GM18502 (cell line): ENCODE results near the gene EXOG.
A peak's percentile ranks its signal among the peaks of the same experiment; 100 is the strongest.

Experiments
- ATAC-seq: cut with Tn5 transposase; IDR thresholded peaks from one replicate; pipeline ENCODE4 v1.9.1; 2021; ENCODE audit warnings: mild to moderate bottlenecking; ENCODE audit not compliant: unreplicated experiment, poor library complexity

The EXOG gene

DNA sequence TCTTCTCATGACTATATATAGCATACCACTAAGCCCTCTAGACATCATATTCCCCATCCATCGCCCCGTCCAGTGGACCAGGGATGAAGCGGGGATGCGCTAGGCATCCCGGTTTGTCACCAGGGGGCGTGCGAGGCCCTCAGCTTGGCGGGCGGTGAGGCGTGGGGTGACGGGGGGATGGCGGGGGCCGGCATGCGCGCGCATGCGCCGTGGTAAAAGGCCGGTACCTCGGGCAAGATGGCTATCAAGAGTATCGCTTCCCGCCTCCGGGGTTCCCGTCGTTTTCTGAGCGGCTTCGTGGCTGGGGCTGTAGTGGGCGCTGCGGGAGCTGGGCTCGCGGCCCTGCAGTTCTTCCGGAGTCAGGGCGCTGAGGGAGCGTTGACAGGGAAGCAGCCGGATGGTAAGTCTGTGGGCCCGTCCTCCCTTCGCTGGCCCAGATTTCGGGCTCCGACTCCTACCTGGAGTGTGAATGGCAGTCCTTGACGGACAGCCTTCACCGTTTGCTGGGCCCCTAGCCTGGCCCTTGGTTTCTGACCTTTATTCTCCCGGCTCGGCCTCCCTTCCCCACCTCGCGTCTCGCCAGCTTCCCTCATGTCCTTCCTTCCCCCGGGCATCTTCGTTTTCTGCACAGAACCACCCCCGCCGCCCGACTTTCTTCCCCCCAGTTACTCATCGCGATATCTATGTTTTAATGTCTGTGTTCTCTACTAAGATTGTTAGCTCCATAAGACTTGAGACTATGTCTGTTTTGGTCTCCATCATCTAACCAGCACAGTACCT, at the start of gene EXOG:
Gene EXOG, plus strand, starts transcription at position 210 of the 780 bp plus-strand sequence. Its CDS starts 28 bp downstream, at position 238.
- peak; percentile 92 for ATAC-seq

- ATAC-seq, result no peak
Measured at GRCh38 chr3:38446812-38447211, 49.3 kb upstream of the EXOG start.

DNA sequence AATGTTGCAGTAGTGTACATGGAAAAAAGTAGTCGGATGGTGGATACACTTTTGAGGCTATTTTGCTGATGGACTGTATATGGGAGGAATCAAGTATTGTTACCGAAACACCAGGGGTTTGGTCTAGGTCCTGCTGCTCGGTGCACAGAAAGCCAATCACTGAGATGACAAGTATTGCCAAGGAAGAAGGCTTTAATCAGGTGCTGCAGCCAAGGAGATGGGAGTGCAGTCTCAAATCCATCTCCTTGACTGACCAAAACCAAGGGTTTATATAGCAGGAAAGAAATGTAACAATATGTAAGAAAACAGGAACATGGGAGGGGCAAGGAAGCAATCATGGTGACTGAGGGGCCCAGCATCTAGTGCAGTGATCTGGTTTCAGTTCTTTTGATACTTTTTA, 45.3 kb upstream of the EXOG start:
- ATAC-seq, result no peak

- ATAC-seq, result peak; percentile 60
Measured at GRCh38 chr3:38453075-38453912, 42.8 kb upstream of the EXOG start, which contains the start of gene ACVR2B. TSS of gene ACVR2B (plus strand) at chr3:38453890. CDS start at chr3:38454323, 433 bp downstream.

GRCh38 chr3:38453913-38454177, 42.3 kb upstream of the EXOG start:
- ATAC-seq, result no peak

DNA sequence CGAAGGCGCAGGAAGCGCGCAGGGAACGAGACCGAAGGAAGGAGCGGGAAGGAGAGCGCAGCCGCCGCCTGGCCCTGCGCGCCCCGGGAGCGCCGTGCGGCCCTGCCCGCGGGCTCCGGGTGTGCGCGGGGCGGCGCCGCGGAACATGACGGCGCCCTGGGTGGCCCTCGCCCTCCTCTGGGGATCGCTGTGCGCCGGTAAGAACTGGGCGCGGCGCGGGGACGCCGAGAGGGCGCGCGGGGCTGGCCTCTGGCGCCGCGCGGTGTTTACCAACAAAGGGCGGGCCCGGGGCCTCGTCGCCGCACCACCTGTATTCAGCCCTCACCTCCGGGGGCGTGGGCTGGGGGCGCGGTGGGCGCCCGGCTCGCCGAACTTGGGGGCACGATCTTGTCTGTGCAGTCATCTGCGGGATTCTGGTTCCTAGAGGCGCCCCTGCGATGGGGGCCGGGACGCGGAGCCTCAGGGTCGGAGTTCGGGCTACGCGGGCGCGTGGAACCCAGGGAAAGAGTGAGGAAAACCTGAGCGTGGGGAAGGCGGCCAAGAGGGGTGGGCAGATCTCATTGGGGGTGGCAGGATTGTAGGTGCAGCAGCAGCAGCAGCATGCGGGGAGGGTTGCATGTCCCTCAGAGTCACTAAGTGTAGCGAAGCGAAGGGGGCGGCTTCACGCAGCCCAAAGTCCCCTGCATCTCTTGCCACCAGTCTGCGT, 41.8 kb upstream of the EXOG start:
- peak; percentile 44 for ATAC-seq

DNA sequence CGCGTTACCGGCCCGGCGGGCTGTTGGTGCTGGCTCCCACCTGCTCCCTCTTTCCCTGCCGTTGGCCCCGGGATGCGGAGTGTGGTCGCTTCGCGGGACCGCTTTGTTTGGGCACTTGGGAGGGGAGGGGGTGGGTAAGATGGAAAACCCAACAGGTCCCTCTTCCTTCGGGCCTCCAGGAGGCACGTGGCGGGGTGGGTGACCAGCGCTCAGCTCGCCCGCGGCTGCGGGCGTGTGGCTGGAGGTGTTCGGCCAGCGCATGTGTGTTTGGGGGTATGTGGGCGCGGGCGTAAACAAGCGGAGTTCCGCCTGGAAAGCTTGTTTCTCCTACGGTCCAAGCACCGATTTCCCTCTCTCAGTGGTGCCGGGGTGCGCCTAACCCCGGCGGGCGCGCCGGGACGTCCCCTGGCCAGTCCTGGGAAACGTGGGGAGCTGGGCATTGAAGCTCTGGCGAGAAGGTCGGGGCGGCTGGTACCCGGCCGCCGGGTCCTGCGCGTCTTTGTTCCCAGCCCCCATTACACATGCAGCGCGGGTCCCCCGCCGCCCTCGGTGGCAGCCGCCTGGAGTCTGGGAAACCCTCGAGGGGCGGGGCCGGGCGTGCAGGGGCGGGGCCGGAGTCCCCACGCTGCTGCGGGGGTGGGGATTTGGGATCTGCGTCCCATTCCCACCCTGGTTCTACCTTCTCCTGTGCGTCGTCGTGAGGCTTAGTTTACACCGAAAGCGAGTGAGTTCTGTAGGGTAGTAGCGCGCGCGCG, 41.1 kb upstream of the EXOG start:
- no peak for ATAC-seq

GRCh38 chr3:38455639-38456430, 40.3 kb upstream of the EXOG start:
- ATAC-seq, result no peak

GRCh38 chr3:38457111-38458003, 38.8 kb upstream of the EXOG start:
- no peak for ATAC-seq

GRCh38 chr3:38458796-38459498, 37.2 kb upstream of the EXOG start:
- no peak for ATAC-seq

DNA sequence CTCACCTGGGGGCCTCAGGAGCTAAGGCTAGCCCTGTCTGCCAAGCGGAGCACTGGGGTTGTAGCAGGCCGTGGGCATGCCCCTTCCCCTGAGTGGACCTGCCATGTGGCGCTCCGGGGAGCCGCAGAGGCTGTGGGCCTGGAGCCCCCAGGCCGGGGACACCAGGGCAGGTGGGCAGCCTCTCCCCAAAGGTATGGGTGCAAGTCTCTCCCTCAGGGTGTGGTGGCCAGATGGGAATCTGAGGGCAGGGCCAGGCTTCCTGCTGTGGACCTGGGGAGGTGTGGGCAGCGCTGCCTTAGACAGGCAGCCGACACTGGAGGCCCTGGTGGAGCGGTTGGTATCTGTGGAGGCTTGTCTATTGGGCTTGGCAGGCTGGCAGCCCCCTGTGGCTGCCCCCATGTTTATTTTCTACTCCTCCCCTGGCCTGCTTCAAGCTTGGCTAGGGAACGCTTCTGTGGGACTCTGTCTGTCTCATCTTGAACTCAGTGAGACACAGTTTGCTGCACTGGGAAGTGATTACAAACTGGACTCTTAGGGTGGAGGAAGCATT, 36.6 kb upstream of the EXOG start:
- no peak for ATAC-seq

DNA sequence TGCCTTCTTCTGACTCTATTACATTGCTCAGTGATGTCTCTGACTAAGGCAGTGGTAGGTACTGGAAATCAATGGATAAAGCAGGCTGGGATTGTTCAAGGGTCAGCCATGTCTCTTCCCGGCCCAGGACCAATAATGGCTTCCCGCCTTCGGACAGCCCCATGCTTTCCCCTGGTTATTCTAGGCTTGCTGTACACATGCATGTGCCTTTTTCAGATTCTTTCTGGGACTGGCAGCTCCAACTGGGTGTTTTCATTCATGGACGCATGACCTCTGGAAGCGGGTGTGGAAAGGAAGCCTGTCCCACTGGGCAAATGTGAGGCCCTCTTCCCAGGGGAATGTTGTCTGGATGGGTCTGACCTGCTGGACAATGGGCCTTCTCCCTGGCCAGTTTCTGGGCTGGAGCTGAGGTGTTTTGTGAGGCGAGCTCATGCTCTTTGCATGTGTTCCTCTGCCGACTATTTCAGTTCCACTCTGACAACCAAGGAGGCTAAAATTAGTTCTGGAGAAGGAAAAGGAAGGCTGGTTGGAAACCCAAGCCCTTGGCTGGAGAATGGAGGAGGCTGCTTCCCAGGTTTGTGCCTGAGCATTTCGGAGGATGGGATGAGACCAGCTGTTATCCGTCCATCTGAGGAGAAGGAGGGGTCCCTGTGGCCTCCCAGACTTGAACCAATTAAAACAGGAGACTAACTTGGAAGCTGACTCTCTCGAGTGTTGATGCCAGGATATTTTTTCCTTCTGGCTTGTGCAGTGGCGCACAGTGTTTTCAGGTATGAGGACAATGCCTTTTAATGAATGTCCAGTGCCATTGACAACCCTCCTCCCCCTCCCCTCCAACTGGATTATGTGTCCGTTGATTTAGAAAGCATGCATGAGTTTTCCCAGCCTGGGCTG, 35.5 kb upstream of the EXOG start:
- no peak for ATAC-seq

- no peak for ATAC-seq
Measured at GRCh38 chr3:38465588-38466154, 30.5 kb upstream of the EXOG start.

GRCh38 chr3:38468765-38469164, 27.4 kb upstream of the EXOG start:
- ATAC-seq, result no peak

DNA sequence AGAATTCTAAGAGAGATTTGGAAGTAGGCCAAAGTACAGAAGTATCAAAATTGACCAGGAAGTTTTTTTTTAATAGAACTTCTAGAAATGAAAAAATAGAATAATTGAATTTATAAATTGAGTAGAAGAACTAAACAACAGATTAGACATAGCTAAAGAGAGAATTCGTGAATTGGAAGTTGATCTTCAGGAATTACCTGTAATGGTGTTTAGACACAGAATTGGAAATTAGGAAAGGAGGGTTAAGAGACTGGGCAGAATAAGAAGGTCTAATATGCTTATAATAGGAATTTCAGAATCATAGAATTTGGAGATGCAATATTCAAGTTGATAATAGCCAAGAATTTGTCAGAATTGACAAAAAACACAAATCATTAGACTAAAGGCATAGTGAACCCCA, 26.3 kb upstream of the EXOG start:
- no peak for ATAC-seq

DNA sequence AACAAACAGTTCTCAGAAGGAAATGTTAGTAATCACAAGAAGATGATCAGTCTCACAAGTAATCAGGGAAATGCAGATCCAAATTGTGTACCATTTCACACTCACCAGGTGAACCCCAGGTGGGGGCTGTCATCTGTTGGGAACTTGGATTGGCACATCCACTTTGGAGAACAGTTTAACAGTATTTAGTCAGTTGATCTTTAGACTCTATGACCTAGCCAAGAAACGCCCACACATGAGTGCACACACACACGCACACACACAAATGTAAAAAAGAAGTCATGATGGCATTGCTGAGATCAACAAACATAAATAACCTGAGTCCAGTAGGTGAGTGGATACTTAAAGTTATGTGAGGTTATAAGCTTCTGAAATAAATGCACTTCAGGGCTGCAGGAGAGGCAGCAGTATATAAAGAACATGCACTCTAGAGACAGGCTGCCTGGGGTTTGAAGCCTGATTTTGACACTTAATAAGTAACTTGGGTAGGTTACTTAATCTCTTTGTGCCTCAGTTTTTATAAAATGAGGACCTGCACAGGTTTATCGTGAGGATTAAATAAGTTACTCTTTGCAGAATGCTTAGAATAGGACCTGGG, 24.8 kb upstream of the EXOG start:
- ATAC-seq, result no peak
